VCaP (cell line): ENCODE data around the gene PRDM16.

Source experiments
- H3K27ac ChIP-seq: fragments of 450-650 bp; 2 replicates; pipeline ENCODE4 v1.5.1; 2017
- CTCF ChIP-seq: fragments of 450-650 bp; conservative IDR thresholded peaks from 2 replicates; pipeline ENCODE4 v1.5.1; 2017; ENCODE audit warnings: mild to moderate bottlenecking, moderate library complexity

The PRDM16 gene

DNA sequence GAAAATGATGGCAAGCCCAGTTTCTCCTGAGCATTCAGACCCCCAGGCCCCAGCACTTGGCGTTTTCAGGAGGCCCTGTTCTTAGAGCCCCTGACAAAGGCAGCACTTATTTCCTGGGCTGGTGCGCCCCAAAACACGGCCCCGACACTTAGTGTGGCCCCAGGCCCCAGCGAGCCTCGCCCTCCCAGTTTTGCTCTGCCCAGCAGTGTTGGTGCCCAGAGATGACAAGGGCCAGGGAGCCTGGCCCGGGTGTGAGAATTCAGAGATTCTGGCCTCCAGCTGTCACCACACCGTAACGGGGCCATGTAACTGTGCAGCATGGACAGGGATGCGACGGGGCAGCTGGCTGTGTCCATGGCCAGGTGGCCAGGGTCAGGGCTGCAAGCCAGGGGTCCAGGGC, 367.4 kb downstream of the PRDM16 start:
- no peak for TF ChIP-seq CTCF
- H3K27ac ChIP-seq, result no peak overlapping the region

DNA sequence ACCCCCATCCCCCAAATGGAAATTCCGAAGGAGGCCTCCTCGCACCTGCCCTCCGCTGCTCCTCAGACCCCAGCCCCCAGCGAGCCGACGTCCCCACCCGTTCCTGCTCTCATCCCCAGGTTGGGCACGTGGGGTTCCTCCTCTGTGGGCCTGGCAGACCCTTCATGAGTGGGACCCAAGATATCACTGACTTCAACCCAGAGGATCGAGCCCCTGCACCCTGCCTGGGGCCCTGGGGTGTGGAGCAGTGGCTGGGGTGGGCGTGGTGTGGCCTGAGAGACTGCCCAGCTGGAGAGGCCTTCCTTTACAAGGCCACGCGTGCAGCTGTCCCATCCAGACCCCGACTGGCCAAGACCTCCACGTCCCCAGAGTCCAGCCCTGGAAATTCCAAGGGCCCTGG, 367.9 kb downstream of the PRDM16 start:
- TF ChIP-seq CTCF, result no peak
- no peak overlapping the region for H3K27ac ChIP-seq

- TF ChIP-seq CTCF, result no peak
- H3K27ac ChIP-seq, result no peak overlapping the region
Observed at GRCh38 chr1:3438661-3439180, 369.7 kb downstream of the PRDM16 start.

DNA sequence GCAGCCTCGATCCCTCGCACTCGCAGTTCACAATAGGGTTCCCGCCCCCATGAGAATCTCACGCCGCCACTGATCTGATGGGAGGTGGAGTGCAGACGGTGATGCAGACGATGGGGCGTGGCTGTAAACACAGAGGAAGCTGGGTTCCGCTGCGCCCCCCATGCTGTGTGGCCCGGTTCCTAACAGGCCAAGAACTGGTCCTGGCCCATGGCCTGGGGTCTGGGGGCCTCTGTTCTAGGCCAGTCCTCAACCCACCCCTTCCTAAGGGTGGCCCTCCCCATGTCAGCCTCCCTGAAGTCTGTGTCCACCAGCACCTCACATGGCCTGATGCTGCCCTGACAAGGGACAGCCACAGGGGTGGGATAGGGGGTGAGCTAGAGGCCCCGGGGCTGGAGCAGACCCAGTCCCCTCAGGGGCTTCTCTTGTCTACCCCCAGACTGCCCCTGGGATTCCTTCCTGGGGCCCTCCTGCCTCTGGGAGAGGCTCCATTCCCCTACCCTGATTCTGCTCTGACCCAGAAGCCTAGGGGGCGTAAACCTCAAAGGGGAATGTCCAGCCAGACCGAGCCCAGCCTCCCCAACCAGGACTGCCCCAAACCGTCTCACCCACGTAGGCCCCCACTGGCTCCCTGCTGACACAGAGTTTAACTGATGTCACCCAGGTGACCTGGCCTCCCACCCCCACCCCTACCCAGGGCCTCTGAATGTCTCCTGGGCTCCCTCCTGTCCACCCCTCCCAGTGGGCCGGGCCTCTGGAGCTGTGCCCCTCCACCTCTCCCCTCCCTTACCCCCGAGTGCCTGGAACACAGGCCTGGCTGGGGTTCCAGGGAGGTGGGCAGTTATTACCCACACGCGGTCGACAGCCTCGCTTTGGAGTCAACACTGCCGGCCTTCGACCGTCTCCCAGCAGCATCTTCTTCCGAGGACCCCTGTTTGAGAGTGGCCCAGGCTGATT, 370.6 kb downstream of the PRDM16 start:
- H3K27ac ChIP-seq, result no peak overlapping the region
- TF ChIP-seq CTCF, result no peak

- TF ChIP-seq CTCF, result no peak
- no peak overlapping the region for H3K27ac ChIP-seq
Observed at GRCh38 chr1:3440300-3440681, 371.3 kb downstream of the PRDM16 start.

DNA sequence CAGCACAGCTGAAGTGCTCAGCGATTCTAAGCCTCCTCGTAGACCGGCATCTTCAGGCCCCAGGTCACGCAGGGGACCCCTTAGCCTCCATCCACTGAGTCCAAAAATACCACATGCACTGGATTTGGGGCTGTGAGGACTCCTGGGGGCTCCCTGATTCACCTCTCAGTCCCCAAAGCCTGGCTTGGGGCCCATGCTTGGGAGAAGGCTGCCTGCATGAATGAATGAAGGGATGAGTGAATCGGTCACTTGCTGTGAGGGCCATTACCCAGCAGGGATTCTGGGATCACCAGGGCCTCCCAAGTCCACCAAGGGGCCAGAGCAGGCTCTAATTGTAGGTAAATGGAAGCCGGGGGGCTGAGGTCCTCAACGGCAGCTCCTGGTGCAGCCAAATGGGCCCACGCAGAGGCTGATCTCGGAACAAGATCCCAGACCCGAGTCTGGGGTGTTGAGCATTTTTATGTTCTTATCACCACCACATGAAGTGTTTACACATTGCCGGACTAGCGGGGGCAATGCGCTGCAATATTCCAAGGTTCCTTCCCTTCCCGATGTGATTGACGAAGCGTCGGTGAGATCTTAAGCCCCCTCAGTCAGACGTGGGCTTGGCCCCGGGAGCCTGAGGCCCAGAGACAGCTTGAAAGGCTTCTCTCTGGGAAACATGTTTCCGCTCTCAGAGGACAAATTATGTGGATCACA, 371.9 kb downstream of the PRDM16 start:
- H3K27ac ChIP-seq, result no peak overlapping the region
- no peak for TF ChIP-seq CTCF

DNA sequence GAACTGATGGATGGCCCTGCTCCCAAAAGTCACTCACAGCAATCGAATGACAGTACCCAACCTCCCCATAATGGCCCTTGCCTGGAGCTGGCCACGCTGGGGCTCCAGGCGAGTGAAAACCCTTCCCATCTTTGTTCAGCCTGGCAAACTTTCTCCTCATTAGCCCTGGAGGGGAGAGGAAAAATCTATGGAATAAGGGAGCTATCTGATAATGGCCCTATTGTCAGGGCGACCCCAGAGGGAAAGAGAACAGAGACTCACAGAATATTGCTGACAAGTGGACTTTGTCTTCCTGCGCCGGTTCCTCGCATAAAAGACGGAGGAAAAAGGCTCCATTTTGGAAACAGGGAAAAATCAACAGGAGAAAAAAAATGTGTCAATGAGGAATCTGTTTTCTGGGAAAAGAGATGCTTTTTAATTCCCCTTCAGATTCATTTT, 372.4 kb downstream of the PRDM16 start:
- H3K27ac ChIP-seq, result no peak overlapping the region
- TF ChIP-seq CTCF, result no peak
